ENCODE data around the gene EME1. TPM values are rescaled to one million over a fixed set of nuclear protein-coding genes. Genes with fewer than 3 reads are reported as not detected.

The EME1 gene
- total RNA-seq, 1 donor = 4.7 TPM

GRCh38 chr17:50372222-50372757, 739 bp upstream of the EME1 start:
- no peak for DNase-seq (ENCODE audit: low read depth)
- no peak for TF ChIP-seq CTCF (IDR thresholded peaks at IDR 0.05; ENCODE audit: insufficient read depth, low read depth, low read length)
- peak overlapping the region; percentile 94 for H3K4me3 ChIP-seq (ENCODE audit: low read depth, low read length)

GRCh38 chr17:50373705-50374104, 676 bp downstream of the EME1 start:
- no peak for DNase-seq (ENCODE audit: low read depth)
- no peak for TF ChIP-seq CTCF (IDR thresholded peaks at IDR 0.05; ENCODE audit: insufficient read depth, low read depth, low read length)
- peak overlapping the region; percentile 94 for H3K4me3 ChIP-seq (ENCODE audit: low read depth, low read length)

GRCh38 chr17:50375858-50376538, 3.0 kb downstream of the EME1 start:
- no peak for TF ChIP-seq CTCF (IDR thresholded peaks at IDR 0.05; ENCODE audit: insufficient read depth, low read depth, low read length)
- DNase-seq (ENCODE audit: low read depth) = no peak
- no peak overlapping the region for H3K4me3 ChIP-seq (ENCODE audit: low read depth, low read length)

GRCh38 chr17:50379351-50380132, 6.5 kb downstream of the EME1 start:
- no peak for TF ChIP-seq CTCF (IDR thresholded peaks at IDR 0.05; ENCODE audit: insufficient read depth, low read depth, low read length)
- no peak overlapping the region for H3K4me3 ChIP-seq (ENCODE audit: low read depth, low read length)
- no peak for DNase-seq (ENCODE audit: low read depth)

- TF ChIP-seq CTCF (IDR thresholded peaks at IDR 0.05; ENCODE audit: insufficient read depth, low read depth, low read length) = no peak
- H3K4me3 ChIP-seq (ENCODE audit: low read depth, low read length) = no peak overlapping the region
- DNase-seq (ENCODE audit: low read depth) = no peak
These were observed 7.6 kb downstream of the EME1 start for GRCh38 chr17:50380369-50381259.

- no peak overlapping the region for H3K4me3 ChIP-seq (ENCODE audit: low read depth, low read length)
- DNase-seq (ENCODE audit: low read depth) = no peak
- TF ChIP-seq CTCF (IDR thresholded peaks at IDR 0.05; ENCODE audit: insufficient read depth, low read depth, low read length) = no peak
These were observed 8.3 kb downstream of the EME1 start for GRCh38 chr17:50381260-50381815.

Data from fibroblast of villous mesenchyme (primary cell).